GM10847 (cell line): Measurements from ENCODE around the gene GKN1.

ENCODE experiments used
- POLR2A ChIP-seq: IDR thresholded peaks from 2 replicates; pipeline ENCODE4 v1.6.1; 2011; ENCODE audit not compliant: insufficient read length; ENCODE audit errors: extremely low read depth

The GKN1 gene

DNA sequence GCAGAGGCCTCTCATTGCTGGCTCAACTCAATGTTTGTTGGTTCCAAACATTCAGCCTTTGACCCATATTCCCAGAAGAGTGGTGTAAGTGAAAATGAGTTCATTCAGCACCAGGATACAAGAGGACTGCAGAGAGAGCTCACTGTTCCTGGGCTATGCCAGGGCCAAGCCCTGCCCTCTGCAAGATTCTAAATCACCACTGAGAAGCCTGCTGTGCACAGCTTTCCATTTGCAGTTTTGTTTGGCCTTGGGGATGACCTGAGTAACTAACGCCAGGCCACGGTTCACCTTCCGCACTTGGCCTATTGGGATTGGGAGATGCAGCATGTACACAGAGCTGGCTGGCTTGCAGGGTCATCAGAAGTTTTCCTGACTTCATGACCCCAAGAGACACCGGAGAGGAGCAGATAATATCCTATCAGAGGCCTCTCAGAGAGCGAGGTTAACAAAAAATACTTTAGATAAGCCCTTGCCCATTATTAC lies 12.6 kb downstream of the GKN1 start:
- TF ChIP-seq POLR2A, result no peak

DNA sequence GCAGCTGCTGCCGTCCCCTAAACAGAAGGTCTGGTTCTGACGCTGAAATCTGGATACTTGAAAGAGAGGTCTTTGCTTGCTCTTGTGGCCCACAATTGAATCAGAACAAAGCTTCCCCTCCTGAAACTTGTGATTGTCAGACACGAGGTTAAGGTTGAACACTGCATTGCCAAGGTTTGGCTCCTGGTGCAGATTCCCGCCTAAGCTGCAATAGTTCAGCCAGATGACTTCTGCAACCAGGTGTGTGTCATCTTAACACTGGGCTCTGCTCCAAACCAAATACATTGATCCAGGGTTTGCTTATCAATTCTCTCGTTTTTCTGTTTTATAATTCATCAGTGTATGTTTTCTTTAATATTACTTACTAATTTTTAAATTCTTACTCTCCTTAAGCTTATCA lies 14.6 kb downstream of the GKN1 start:
- TF ChIP-seq POLR2A, result no peak

DNA sequence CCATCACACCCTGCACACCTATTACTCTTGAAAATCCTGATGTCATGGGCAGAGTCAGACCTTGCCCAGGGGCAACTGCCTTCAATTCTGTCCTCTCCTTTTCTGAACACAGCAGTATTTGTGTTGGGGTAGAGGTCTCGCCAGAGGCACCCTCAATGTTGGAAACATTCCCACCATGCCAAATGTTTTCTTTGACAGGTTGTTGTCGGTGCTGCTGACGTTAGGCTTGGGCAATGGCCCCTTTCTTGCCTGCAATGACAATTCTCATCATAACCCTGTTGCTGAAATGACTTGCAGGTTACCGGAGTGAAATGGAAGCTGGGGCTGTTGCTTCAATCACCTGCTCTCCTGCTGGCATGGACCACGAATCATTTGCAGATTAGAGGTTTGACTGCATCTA lies 17.9 kb downstream of the GKN1 start:
- no peak for TF ChIP-seq POLR2A

GRCh38 chr2:68992933-68993332 lies 18.5 kb downstream of the GKN1 start:
- TF ChIP-seq POLR2A, result no peak

- no peak for TF ChIP-seq POLR2A
These were observed 19.2 kb downstream of the GKN1 start for GRCh38 chr2:68993660-68994059.

DNA sequence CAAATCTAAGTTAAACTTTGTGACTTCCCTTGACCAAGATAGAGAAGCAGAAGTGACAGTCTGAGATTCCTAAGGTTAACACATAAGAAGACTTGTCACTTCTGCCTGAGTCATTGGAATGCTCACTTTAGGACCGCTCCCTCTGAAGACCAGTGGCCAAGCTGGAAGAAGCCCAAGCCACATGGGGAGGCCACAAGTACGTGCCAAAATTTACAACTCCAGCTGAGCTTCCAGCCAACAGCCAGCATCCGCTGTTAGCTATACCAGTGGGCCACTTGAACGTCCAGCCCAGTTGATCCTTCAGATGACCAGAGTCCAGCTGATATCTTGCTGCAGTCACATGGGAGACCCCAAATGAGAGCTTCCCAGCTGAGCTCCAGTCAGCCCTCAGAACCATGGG lies 20.4 kb downstream of the GKN1 start:
- TF ChIP-seq POLR2A, result no peak

DNA sequence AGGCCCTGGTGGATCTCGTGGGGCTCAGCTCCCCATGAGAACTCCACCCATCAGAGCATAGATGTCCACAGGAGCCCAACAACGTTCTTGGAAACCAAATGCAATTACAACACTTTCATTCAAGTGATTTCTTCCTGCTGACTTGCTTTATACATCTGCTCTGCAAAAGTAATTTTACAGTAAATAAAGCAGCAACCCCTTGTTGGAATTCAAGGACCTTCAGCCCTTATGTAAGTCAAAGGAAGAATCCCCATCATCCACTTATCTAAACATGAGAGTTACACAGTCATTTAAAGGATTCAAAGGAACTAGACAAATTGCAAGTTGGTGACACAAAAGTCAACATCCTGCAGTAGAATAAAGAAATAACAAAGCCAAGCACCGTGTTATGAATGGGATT lies 21.5 kb downstream of the GKN1 start:
- TF ChIP-seq POLR2A, result no peak

DNA sequence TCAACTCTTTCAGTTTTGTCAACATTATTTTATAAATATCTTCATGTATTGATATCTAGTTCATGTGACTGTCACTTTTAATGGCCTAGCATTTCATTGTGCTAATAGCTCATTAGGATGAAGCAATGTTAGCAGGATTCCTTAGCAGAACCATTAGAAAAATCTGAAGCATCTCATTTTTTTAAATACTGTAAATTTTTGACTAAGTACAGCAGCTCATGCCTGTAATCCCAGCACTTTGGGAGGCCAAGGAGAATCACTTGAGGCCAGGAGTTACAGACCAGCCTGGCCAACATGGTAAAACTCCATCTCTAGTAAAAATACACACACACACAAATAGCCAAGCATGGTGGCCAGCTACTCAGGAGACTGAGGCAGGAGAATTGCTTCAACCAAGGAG lies 23.0 kb downstream of the GKN1 start:
- no peak for TF ChIP-seq POLR2A

DNA sequence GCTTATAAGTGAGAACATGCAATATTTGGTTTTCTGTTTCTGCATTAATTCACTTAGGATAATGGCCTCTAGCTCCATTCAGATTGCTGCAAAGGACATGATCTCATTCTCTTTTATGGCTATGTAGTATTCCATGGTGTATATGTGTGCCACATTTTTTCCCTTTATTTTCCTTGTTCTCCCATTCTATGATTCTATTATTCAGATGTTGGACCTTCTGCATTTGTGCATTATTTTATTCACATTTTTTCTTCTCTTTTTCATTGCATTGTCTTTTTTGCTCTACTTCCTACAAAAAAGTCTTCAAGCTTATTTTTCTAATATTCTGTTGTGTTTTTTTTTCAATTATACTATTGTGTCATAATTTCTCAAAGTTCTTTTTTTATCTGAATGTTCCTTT lies 27.4 kb downstream of the GKN1 start:
- TF ChIP-seq POLR2A, result no peak

DNA sequence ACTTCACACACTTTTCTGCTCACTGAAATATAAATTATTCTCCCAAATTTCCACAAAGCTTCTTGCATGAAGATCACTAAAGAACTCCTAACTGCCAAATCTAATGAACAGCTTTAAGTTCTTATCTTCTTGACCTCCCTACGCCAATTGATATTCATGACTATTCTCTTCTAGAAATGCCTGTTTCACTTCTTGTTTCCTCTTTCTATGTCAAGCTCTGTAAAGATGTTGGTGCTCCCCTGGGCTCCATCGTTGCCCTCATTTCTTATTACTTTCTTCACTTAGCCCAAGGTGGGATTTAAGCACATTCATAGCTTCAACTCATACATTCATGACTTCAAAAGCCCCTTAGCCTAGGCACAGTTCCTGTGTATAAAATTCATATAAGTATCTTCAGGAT lies 29.3 kb downstream of the GKN1 start:
- TF ChIP-seq POLR2A, result no peak

DNA sequence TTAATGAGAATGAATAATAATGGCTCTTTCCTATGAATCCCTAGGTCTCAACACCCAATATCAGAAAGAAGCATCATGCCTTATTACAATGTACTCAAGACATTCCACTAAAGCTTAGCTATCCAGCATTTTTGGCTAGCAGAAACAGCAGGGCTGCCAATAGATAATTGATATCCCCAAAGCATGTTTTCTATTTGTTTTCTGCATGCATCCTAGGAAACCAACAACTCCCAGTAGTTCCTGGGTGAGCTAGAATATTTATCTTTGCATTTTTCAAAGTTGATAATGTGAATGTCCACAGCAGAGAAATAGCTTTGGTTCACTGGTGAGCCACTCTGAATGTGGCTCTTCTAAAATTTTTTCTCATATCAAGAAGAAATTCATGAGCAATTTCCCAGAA lies 32.7 kb downstream of the GKN1 start:
- no peak for TF ChIP-seq POLR2A

DNA sequence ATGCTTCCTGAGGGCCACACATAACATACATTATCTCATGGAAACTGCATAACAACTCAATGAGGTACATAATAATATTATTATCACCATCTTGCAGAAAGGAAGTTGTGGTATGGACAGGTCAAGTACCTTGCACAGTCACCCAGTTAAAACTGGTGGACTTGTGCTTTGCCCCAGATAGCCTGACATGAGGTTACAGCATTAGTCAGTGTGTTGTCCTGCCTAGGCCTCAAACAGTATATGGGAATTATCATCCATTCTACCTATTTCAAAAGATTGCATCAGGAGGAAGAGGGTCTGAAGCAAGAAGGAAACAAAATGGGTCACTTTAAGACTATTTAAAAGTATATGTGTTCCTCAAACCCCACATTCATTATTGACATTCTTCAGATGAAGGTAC lies 33.2 kb downstream of the GKN1 start:
- no peak for TF ChIP-seq POLR2A

DNA sequence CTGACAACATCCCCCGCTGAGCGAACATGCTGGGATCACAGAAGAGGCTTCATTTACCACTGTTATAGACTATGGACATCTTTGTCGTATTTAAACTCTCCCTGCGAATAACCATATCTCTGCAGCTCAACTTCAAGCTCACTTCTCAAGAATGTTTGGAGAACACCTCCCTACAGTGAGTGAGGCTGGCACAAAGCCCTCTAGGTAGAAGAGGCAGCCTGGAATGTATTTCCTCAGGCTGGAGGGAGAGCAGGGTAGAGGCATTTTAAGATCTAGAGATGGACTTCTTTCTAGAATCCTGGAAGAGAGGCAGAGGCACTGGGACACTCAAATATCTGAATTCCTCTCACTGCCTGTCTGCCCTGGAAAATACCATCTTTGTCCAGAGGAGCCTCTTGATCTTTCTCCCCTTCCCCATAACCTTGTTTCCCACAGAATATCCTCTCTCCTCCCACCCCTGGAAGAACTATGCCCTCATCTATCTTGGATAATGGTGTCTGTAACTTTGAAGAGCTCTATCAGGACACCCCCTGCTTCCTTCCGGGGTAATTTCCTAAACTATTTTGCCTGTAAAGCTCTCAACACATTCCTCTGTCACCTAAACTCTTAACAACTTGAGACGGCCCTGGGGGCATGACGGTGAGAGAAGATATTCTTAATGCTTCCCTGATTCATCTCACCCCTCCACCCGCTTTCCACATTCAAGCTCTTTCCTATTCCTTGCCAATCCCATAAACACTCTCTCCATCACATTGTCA lies 36.2 kb downstream of the GKN1 start:
- no peak for TF ChIP-seq POLR2A

- no peak for TF ChIP-seq POLR2A
These were observed 37.2 kb downstream of the GKN1 start for GRCh38 chr2:69011611-69012157.

DNA sequence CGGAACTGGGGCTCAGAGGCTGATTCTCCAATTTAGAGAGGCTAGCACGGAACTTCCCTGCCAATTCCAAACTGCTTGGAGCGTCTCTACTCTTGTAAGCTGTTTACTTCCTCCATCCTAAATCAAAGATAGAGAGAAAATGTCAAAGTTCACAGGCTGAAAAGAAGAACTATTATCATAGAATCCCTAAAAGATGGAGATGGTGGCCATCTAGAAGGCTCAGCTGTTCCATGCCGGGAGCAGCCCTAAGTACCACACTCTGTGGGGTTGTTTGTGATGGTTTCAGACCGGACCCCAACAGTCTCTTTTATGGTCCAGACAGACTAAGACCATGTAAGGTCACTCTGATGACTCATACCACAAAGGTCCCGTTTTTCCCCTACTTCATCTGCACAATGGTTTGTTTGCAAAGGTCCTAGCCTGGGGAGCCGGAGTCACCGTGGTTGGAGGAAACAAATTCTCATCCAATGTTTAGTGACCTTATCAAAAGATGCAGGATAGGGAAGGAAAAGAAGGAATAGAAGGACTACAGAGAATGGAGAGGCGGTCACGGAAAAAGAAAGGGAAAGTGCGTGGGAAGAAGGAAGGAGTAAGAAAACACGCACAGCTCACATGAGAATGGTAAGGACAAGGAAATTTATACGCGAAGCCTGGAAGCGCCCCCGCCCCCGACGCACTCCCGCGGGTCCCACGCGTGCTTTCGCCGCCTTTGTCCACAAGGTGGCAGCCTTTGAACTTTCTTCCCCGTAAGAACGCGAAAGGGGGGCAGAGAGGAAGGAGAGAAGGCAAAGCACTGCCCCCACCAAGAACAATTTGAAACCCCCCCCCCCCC lies 38.1 kb downstream of the GKN1 start:
- TF ChIP-seq POLR2A, result no peak

- no peak for TF ChIP-seq POLR2A
These were observed 38.9 kb downstream of the GKN1 start, which contains the start of gene ANTXR1 for GRCh38 chr2:69013142-69013839. Gene ANTXR1, plus strand, starts transcription at chr2:69013179. Its CDS starts 321 bp downstream, at chr2:69013500.
